Subcutaneous abdominal adipose tissue (tissue), 5 donors: ENCODE results near the gene MDM4.
A peak's percentile ranks its signal among the peaks of the same experiment; 100 is the strongest.
"Not testable (repeated sequence)": the region's sequence is repeated elsewhere in the genome, so short reads cannot be mapped to it uniquely, and the experiment has no call there.

Experiments
- H3K27ac ChIP-seq: one replicate; pipeline ENCODE4 v1.7.0; 2013; ENCODE audit warnings: low read depth, mild to moderate bottlenecking, inconsistent platforms, low read length, moderate library complexity
- H3K27me3 ChIP-seq, 5 donors: one replicate each; pipeline ENCODE4 v1.7.0; 2013; ENCODE audit warnings: low read length in 5 of 5, inconsistent platforms in 1 of 5; ENCODE audit not compliant: control insufficient read depth in 5 of 5, insufficient read depth in 4 of 5
- H3K36me3 ChIP-seq, 5 donors: one replicate each; pipeline ENCODE4 v1.7.0; 2013; ENCODE audit warnings: low read length in 5 of 5; ENCODE audit not compliant: control insufficient read depth in 5 of 5, insufficient read depth in 5 of 5
- H3K4me1 ChIP-seq, 5 donors: one replicate each; pipeline ENCODE4 v1.7.0; 2013; ENCODE audit warnings: low read length in 5 of 5, mild to moderate bottlenecking in 3 of 5, moderate library complexity in 1 of 5; ENCODE audit not compliant: control insufficient read depth in 5 of 5, insufficient read depth in 5 of 5
- H3K4me3 ChIP-seq, 5 donors: one replicate each; pipeline ENCODE4 v1.7.0; 2013; ENCODE audit warnings: low read length in 5 of 5, low read depth in 1 of 5
- H3K9ac ChIP-seq, 5 donors: one replicate each; pipeline ENCODE4 v1.7.0; 2013; ENCODE audit warnings: low read length in 5 of 5, mild to moderate bottlenecking in 4 of 5, moderate library complexity in 3 of 5
- H3K9me3 ChIP-seq, 5 donors: one replicate each; pipeline ENCODE4 v1.7.0; 2013; ENCODE audit warnings: low read length in 5 of 5; ENCODE audit not compliant: control insufficient read depth in 5 of 5
- donor health status: healthy.
- donor health status: healthy.
- donor health status: healthy.
- donor health status: healthy.
- donor health status: healthy.

MDM4 gene

GRCh38 chr1:204566583-204566955 is 50.4 kb downstream of the MDM4 start:
- H3K9me3 ChIP-seq: no peaks in the 10 kb centered on the region
- H3K4me3 ChIP-seq: no peak overlapping the region
- no peak overlapping the region for H3K9ac ChIP-seq
- peaks cover 2 to 24% (median 17%) of the 10 kb centered on the region in 5 donors for H3K36me3 ChIP-seq
- H3K27ac ChIP-seq: no peak overlapping the region
- H3K27me3 ChIP-seq: no peaks in the 10 kb centered on the region
- H3K4me1 ChIP-seq: no peaks in the 10 kb centered on the region

- Histone ChIP-seq H3K9me3 (no peaks in the 10 kb centered on the region), H3K36me3 (peaks cover 2 to 22% (median 14%) of the 10 kb centered on the region in 5 donors), H3K27me3 (no peaks in the 10 kb centered on the region), H3K27ac (no peak overlapping the region), H3K4me1 (no peaks in the 10 kb centered on the region), H3K4me3 (no peak overlapping the region), H3K9ac (no peak overlapping the region)
Measured at GRCh38 chr1:204567071-204567470, 50.9 kb downstream of the MDM4 start.

DNA sequence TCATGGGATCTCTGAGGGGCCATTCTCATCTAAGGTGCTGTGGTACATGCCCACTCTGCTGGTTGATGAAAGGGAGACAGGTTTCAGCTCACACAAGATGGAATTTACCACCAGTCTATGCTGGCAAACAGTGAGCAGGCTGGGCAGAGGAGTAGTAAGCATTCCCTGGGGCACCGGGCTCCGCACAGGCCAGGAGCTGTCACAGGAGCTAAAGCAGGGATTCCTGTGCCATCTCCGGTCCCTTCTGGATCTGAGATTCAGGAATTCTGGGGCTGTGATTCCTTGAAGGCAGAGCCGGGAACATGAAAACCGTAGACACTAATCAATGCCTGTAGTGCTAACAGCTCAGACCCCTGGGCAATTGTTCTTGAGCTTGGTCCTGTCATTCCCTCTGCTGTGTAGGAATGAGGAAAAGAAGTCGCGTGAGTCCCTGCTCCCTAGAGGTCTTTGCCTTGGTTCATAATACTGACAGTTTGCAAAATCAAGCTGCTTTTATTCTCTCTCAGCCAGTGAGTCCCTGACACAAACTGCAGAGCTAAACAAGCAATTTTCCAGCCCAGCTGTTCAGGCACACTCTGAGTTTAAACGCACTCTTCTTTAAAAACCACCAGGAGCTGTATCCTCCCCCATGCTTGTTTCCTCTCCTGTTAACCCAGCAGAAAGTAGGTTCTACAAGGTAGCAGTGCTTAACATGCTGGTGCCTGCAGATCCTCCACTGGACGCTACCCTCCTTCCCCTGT is 52.5 kb downstream of the MDM4 start:
- Histone ChIP-seq H3K36me3 (peaks cover 2 to 11% (median 3%) of the 10 kb centered on the region in 5 donors), H3K27ac (no peak overlapping the region), H3K4me3 (no peak overlapping the region), H3K9ac (no peak overlapping the region), H3K27me3 (no peaks in the 10 kb centered on the region), H3K9me3 (no peaks in the 10 kb centered on the region), H3K4me1 (no peaks in the 10 kb centered on the region)

DNA sequence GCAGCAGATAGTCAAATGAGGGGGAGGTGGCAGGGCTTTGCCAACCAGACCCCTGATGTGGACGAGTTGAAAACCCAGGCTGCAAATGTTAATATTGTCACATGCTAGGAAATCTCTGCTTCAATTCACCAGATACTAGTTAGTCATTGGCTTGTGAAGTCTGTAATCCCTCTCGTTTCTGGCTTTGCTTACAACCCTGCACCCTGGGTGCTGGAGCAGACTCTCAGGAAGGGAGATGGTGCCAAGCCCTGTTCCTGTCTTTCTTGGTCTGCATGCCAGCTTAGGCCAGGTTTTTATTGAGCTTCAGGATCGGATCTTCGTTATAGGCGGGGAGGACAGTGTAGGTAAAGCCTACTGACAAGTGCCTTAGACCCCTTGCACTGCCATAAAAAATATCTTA is 53.3 kb downstream of the MDM4 start:
- no peaks in the 10 kb centered on the region for H3K27me3 ChIP-seq
- H3K36me3 ChIP-seq: peaks cover 2 to 13% (median 3%) of the 10 kb centered on the region in 5 donors
- no peak overlapping the region for H3K9ac ChIP-seq
- H3K27ac ChIP-seq: no peak overlapping the region
- no peaks in the 10 kb centered on the region for H3K9me3 ChIP-seq
- H3K4me3 ChIP-seq: no peak overlapping the region
- H3K4me1 ChIP-seq: peaks cover 0 to 6% (median under 1%) of the 10 kb centered on the region in 5 donors

- H3K9ac ChIP-seq, H3K4me3 ChIP-seq, H3K27ac ChIP-seq, H3K9me3 ChIP-seq, H3K27me3 ChIP-seq: not testable (repeated sequence)
- peaks cover 0 to 13% (median 3%) of the 10 kb centered on the region in 5 donors for H3K36me3 ChIP-seq
- H3K4me1 ChIP-seq: peaks cover 0 to 11% (median 5%) of the 10 kb centered on the region in 5 donors
Measured at GRCh38 chr1:204570021-204570420, 53.8 kb downstream of the MDM4 start.

- Histone ChIP-seq H3K27me3 (no peaks in the 10 kb centered on the region), H3K9ac (no peak overlapping the region), H3K36me3 (peaks cover 0 to 13% (median 3%) of the 10 kb centered on the region in 5 donors), H3K4me1 (peaks cover 0 to 11% (median 5%) of the 10 kb centered on the region in 5 donors), H3K9me3 (no peaks in the 10 kb centered on the region), H3K27ac (no peak overlapping the region), H3K4me3 (no peak overlapping the region)
Measured at GRCh38 chr1:204571128-204571527, 54.9 kb downstream of the MDM4 start.

- H3K27ac ChIP-seq: no peak overlapping the region
- no peaks in the 10 kb centered on the region for H3K27me3 ChIP-seq
- no peak overlapping the region for H3K4me3 ChIP-seq
- H3K9ac ChIP-seq: no peak overlapping the region
- H3K36me3 ChIP-seq: peaks cover 0 to 13% (median 3%) of the 10 kb centered on the region in 5 donors
- no peaks in the 10 kb centered on the region for H3K9me3 ChIP-seq
- H3K4me1 ChIP-seq: peaks cover 0 to 11% (median 5%) of the 10 kb centered on the region in 5 donors
Measured at GRCh38 chr1:204571631-204572030, 55.4 kb downstream of the MDM4 start.

- Histone ChIP-seq H3K9ac (no peak overlapping the region), H3K27ac (no peak overlapping the region), H3K4me3 (no peak overlapping the region), H3K27me3 (no peaks in the 10 kb centered on the region), H3K9me3 (no peaks in the 10 kb centered on the region), H3K4me1 (peaks cover 0 to 11% (median 6%) of the 10 kb centered on the region in 5 donors), H3K36me3 (peaks cover 0 to 13% (median 2%) of the 10 kb centered on the region in 5 donors)
Measured at GRCh38 chr1:204572923-204573922, 57.0 kb downstream of the MDM4 start.

DNA sequence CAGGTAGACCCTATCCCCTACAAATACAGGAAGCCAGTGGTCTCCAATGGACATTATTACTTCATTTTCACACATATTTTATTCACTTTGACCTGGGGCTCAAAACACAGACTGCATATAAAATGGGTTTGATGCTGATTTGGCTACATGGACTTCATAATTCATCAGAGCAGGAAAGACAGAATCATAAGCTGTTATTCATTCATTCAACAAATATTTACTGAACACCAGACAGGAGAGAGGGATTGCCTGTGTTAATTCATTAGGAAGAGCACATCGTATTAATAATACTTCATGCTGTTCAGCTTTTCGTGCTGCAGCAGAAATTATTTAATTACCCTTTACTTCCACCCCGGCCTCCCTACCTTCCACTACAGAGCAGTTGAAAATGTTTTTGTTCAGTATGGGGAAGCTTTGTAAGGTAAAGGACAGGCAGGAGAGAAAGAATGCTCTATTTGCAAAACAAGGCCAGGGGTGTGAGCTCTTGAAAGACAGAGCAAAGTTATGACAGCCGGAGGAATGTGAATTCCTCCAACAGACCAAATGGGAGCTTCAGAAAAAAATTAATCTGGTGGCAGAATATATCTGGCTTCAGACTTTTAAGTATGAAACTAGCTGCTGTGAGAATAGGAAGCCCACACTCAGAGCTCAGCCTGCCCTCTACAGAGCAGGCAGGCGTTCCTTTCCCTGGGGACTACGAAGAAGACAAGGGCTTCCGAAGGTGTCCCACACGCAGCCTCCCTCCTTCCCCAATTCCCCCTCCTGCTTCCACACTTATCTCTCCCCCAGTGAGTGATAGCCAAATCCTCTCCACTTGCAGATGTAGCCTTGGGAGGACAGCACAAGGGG is 58.0 kb downstream of the MDM4 start:
- Histone ChIP-seq H3K27ac (no peak overlapping the region), H3K9me3 (no peaks in the 10 kb centered on the region), H3K4me1 (peaks cover 0 to 21% (median 16%) of the 10 kb centered on the region in 5 donors), H3K4me3 (no peak overlapping the region), H3K27me3 (no peaks in the 10 kb centered on the region), H3K9ac (peak overlapping the region in 1 of 5 donors; percentile 36), H3K36me3 (peaks cover 0 to 13% (median 0%) of the 10 kb centered on the region in 5 donors)
